DND-41 (cell line): ENCODE results near the gene SIRT3.

Experiments used
- EZH2 ChIP-seq: IDR thresholded peaks from 3 replicates; pipeline ENCODE4 v1.6.1; 2012; ENCODE audit warnings: borderline replicate concordance, low read depth, mild to moderate bottlenecking, moderate library complexity, low read length, inconsistent platforms; ENCODE audit not compliant: severe bottlenecking
- TF ChIP-seq, protein P1 (sequence below): IDR thresholded peaks from 2 replicates; pipeline ENCODE4 v1.5.1; 2012; ENCODE audit warnings: borderline replicate concordance, low read length, moderate library complexity, mild to moderate bottlenecking; ENCODE audit not compliant: poor library complexity, severe bottlenecking; ENCODE audit errors: extremely low read depth

- TF ChIP-seq, protein P1, sequence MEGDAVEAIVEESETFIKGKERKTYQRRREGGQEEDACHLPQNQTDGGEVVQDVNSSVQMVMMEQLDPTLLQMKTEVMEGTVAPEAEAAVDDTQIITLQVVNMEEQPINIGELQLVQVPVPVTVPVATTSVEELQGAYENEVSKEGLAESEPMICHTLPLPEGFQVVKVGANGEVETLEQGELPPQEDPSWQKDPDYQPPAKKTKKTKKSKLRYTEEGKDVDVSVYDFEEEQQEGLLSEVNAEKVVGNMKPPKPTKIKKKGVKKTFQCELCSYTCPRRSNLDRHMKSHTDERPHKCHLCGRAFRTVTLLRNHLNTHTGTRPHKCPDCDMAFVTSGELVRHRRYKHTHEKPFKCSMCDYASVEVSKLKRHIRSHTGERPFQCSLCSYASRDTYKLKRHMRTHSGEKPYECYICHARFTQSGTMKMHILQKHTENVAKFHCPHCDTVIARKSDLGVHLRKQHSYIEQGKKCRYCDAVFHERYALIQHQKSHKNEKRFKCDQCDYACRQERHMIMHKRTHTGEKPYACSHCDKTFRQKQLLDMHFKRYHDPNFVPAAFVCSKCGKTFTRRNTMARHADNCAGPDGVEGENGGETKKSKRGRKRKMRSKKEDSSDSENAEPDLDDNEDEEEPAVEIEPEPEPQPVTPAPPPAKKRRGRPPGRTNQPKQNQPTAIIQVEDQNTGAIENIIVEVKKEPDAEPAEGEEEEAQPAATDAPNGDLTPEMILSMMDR, result no peak
- no peak for TF ChIP-seq EZH2
Measured at GRCh38 chr11:240315-240714, 4.2 kb upstream of the SIRT3 start.
